Vagina (tissue), 2 donors: ENCODE data around the gene FGA. TPM values are rescaled to one million over a fixed set of nuclear protein-coding genes. Genes with fewer than 3 reads are reported as not detected.

Source experiments
- DNase-seq, 2 donors: peaks; one replicate each; pipeline ENCODE4 v3.0.0-alpha.2; 2017; ENCODE audit errors: extremely low spot score in 2 of 2
- H3K27ac ChIP-seq: fragments of 200-600 bp; sonication (generic); one replicate; pipeline ENCODE4 v1.5.1; 2019
- H3K27me3 ChIP-seq: fragments of 200-600 bp; sonication (generic); one replicate; pipeline ENCODE4 v1.5.1; 2019
- H3K36me3 ChIP-seq, 2 donors: fragments of 200-600 bp; sonication (generic); one replicate each; pipeline ENCODE4 v1.5.1; 2017 to 2019
- H3K4me1 ChIP-seq: fragments of 200-600 bp; sonication (generic); one replicate; pipeline ENCODE4 v1.5.1; 2019
- H3K4me3 ChIP-seq, 2 donors: fragments of 200-600 bp; sonication (generic); 1 replicate in 1 of 2; 2 replicates in 1 of 2; pipeline ENCODE4 v1.5.1; 2016 to 2019
- H3K9me3 ChIP-seq: fragments of 200-600 bp; sonication (generic); one replicate; pipeline ENCODE4 v1.5.1; 2019
- POLR2A ChIP-seq, 2 donors: fragments of 450-650 bp; IDR thresholded peaks; one replicate each; pipeline ENCODE4 v1.6.1; 2017; ENCODE audit warnings: antibody characterized with exemption in 2 of 2, mild to moderate bottlenecking in 2 of 2, moderate library complexity in 2 of 2
- POLR2AphosphoS5 ChIP-seq, 2 donors: sonication (generic); formaldehyde crosslinking; IDR thresholded peaks; one replicate each; pipeline ENCODE4 v1.9.0; 2017; ENCODE audit warnings: antibody characterized with exemption in 2 of 2, mild to moderate bottlenecking in 2 of 2, low read depth in 1 of 2; ENCODE audit not compliant: insufficient read depth in 1 of 2
- intact Hi-C: fragments of 100-400 bp; cut with DNase I; formaldehyde crosslinking; loops from one replicate; pipeline ENCODE4 v1.15.1; 2023
- total RNA-seq: library from RNA; depleted of rRNA; stranded (reverse); fragments of >200 nt; gene quantifications from one replicate; pipeline ENCODE4 v1.2.3, GENCODE V29; 2016
- TF ChIP-seq, protein P1 (sequence below), 3 experiments: fragments of 450-650 bp in 2 of 3; fragments of 200-600 bp in 1 of 3; sonication (generic) in 1 of 3; IDR thresholded peaks; one replicate each; pipeline ENCODE4 v1.5.1; 2017 to 2019; ENCODE audit warnings: antibody characterized with exemption in 3 of 3, mild to moderate bottlenecking in 2 of 3, moderate library complexity in 2 of 3

Gene FGA
- total RNA-seq, 1 donor from 2014 or later, result not detected

DNA sequence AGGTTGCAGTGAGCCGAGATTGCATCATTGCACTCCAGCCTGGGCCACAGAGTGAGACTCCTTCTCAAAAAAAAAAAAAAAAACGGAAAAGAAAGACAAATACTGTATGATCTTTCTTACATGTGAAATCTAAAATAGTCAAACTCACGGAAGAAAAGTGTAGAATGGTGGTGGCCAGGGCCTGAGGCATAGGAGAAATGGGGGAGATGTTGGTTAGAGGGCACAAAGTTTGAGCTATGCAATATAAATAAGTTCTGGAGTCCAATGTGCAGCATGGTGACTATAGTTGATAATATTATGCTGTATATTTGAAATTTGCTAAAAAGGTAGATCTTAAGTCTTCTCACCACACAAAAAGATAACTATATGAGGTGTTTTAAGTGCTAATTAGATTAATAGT is 1.3 kb upstream of the FGA start:
- no peak for DNase-seq
- H3K36me3 ChIP-seq, result no peaks in the 10 kb centered on the region
- no peaks in the 10 kb centered on the region for H3K4me1 ChIP-seq
- no peak overlapping the region for H3K27ac ChIP-seq
- no peaks in the 10 kb centered on the region for H3K9me3 ChIP-seq
- no peaks in the 10 kb centered on the region for H3K27me3 ChIP-seq
- H3K4me3 ChIP-seq, result no peak overlapping the region
- intact Hi-C loops, result no loop called here
- TF ChIP-seq POLR2AphosphoS5 (IDR thresholded peaks at IDR 0.05; ENCODE audit: insufficient read depth in 1 of 2, low read depth in 1 of 2), result no peak
- TF ChIP-seq POLR2A (IDR thresholded peaks at IDR 0.05), result no peak
- TF ChIP-seq, protein P1, sequence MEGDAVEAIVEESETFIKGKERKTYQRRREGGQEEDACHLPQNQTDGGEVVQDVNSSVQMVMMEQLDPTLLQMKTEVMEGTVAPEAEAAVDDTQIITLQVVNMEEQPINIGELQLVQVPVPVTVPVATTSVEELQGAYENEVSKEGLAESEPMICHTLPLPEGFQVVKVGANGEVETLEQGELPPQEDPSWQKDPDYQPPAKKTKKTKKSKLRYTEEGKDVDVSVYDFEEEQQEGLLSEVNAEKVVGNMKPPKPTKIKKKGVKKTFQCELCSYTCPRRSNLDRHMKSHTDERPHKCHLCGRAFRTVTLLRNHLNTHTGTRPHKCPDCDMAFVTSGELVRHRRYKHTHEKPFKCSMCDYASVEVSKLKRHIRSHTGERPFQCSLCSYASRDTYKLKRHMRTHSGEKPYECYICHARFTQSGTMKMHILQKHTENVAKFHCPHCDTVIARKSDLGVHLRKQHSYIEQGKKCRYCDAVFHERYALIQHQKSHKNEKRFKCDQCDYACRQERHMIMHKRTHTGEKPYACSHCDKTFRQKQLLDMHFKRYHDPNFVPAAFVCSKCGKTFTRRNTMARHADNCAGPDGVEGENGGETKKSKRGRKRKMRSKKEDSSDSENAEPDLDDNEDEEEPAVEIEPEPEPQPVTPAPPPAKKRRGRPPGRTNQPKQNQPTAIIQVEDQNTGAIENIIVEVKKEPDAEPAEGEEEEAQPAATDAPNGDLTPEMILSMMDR (IDR thresholded peaks at IDR 0.05), result no peak

DNA sequence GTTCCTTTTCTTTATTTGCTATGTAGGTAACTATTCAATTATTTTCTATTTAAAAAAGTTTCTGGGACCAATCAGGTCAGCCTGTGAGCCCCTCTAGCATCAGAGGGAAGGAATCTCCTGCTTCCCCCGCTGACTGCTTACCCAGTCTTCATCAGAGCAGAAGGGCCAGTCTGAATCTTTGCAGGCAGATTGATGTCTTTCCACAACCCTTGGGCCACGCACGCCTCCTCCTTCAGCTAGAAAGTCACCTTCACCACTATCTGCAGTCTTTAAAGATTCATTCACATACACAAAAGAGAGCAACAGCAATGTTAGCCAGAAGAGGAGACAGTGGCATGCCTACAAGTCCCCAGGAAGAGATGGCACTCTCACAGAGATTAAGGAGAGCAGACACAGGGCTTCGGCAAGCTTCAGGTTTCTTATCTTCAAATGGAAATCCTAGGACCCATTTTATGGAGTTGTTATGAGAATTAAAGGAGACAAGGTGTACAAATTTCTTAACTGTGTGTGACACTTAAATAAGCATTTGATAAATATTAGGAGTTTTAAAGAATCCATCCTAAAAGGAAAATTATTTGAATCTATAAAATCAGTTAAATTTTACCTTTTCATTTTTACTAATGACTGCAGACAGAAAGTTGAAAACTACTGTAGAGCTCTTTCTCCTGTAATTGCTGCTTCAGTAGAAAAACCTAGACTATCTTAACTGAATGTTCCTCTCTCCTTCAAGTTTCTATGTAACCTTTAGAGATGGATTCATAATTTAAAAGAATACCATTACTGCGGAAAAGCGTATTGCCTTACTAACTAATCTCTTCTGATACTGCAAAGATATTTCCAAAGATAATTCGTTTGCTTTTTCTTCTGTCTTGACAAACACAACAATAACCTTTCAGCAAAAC is 995 bp downstream of the FGA start:
- no peak overlapping the region for H3K27ac ChIP-seq
- TF ChIP-seq, protein P1 (IDR thresholded peaks at IDR 0.05), result no peak
- TF ChIP-seq POLR2A (IDR thresholded peaks at IDR 0.05) (no peak), POLR2AphosphoS5 (IDR thresholded peaks at IDR 0.05; ENCODE audit: insufficient read depth in 1 of 2, low read depth in 1 of 2) (no peak)
- no peaks in the 10 kb centered on the region for H3K9me3 ChIP-seq
- no peaks in the 10 kb centered on the region for H3K27me3 ChIP-seq
- no peaks in the 10 kb centered on the region for H3K36me3 ChIP-seq
- no peak for DNase-seq
- H3K4me3 ChIP-seq, result no peak overlapping the region
- no peaks in the 10 kb centered on the region for H3K4me1 ChIP-seq
- intact Hi-C loops, result no loop called here

DNA sequence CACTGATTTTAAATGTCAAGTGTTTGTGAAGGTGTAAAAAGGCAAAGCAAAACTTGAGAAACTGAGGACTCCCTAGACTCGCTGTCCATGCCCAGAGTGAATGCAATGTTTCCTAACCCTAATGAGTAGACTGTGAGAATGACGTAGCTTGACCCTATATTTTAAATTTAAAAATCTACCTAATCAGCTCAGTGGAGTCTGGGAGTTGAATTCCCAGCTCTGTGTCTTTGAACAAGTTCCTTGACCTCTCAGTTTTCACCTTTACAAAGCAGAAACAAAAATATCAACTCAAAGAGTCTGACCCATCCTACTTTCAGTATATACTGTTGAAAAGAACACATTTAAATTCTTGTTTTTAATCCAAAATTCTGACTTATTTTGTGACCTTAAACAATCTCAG is 2.3 kb downstream of the FGA start:
- intact Hi-C loops, result no loop called here
- H3K27me3 ChIP-seq, result no peaks in the 10 kb centered on the region
- H3K4me3 ChIP-seq, result no peak overlapping the region
- DNase-seq, result no peak
- H3K4me1 ChIP-seq, result no peaks in the 10 kb centered on the region
- no peak overlapping the region for H3K27ac ChIP-seq
- H3K36me3 ChIP-seq, result no peaks in the 10 kb centered on the region
- TF ChIP-seq POLR2AphosphoS5 (IDR thresholded peaks at IDR 0.05; ENCODE audit: insufficient read depth in 1 of 2, low read depth in 1 of 2) (no peak), POLR2A (IDR thresholded peaks at IDR 0.05) (no peak)
- TF ChIP-seq, protein P1 (IDR thresholded peaks at IDR 0.05), result no peak
- no peaks in the 10 kb centered on the region for H3K9me3 ChIP-seq

DNA sequence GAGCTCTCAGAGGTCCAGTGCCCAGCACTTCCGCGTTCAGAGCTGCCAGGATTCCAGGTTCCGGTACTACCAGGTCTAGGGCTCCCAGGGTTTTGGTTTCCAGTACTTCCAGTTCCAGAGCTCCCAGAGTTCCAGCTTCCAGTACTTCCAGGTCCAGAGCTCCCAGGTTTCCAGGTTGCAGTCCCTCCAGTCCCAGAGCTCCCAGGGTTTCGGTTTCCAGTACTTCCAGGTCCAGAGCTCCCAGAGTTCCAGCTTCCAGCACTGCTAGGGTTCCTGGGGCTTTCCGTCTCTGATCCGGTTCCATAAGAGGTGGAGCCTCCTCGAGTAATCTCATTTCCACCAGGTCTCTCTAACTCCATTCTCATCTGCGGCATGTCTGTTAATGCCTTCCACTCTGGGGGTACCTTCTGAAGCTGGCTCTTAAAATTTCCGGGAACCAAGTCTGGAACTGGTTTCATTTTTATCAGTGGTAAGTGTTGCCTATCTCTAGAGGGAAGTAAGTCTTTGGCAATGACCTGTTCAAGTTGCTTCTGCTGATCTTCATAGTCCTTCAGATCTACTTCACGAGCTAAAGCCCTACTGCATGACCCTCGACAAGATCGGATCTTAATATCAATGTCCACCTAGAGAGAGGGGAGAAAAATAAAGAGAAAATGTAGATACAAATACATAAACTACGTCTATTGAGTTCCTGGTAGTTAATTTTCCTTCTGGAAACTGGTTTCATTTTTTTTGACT is 4.1 kb downstream of the FGA start:
- Histone ChIP-seq H3K9me3 (no peaks in the 10 kb centered on the region), H3K4me1 (no peaks in the 10 kb centered on the region), H3K4me3 (no peak overlapping the region), H3K27ac (no peak overlapping the region), H3K27me3 (no peaks in the 10 kb centered on the region), H3K36me3 (no peaks in the 10 kb centered on the region)
- DNase-seq, result no peak
- TF ChIP-seq, protein P1 (IDR thresholded peaks at IDR 0.05), result no peak
- no peak for TF ChIP-seq POLR2A (IDR thresholded peaks at IDR 0.05)
- TF ChIP-seq POLR2AphosphoS5 (IDR thresholded peaks at IDR 0.05; ENCODE audit: insufficient read depth in 1 of 2, low read depth in 1 of 2), result no peak
- intact Hi-C loops, result no loop called here
